PC-9 (cell line): ENCODE measurements around the gene SRMS. TPM values are rescaled to one million over a fixed set of nuclear protein-coding genes. Genes with fewer than 3 reads are reported as not detected.

Experiments used
- BruUV-seq: library from RNA; stranded (reverse); fragments of 400-500 nt; replicated peaks from 2 replicates; lab custom pipeline; 2021; lab: Mats Ljungman, UMichigan
- CTCF ChIA-PET: fragments of 300-600 bp; sonication (Branson Sonifier 250); formaldehyde crosslinking; loops from one replicate; lab custom pipeline; 2022; ENCODE audit warnings: antibody characterized with exemption; lab: Charles Lee
- POLR2A ChIA-PET: fragments of 300-600 bp; sonication (Branson Sonifier 250); formaldehyde crosslinking; loops from one replicate; lab custom pipeline; 2022; ENCODE audit warnings: antibody characterized with exemption; ENCODE audit not compliant: unreplicated experiment; lab: Charles Lee
- DNase-seq, 2 experiments: peaks; one replicate each; pipeline versions ENCODE4 v3.0.0 to v3.0.0-alpha.2; 2015 to 2022; ENCODE audit warnings: mixed read lengths in 1 of 2
- H2AFZ ChIP-seq: fragments of 200-600 bp; sonication (generic); 2 replicates; pipeline ENCODE4 v1.8.1; 2017; ENCODE audit warnings: antibody characterized with exemption
- H3F3A ChIP-seq: fragments of 200-600 bp; sonication (generic); 2 replicates; pipeline ENCODE4 v1.8.1; 2017; ENCODE audit warnings: antibody characterized with exemption, mild to moderate bottlenecking, low read depth; ENCODE audit not compliant: insufficient read depth
- H3K27ac ChIP-seq: fragments of 200-600 bp; sonication (generic); 2 replicates; pipeline ENCODE4 v1.6.1; 2016; ENCODE audit warnings: mixed run types
- H3K27me3 ChIP-seq: fragments of 200-600 bp; sonication (generic); 2 replicates; pipeline ENCODE4 v1.6.1; 2016; ENCODE audit warnings: low read depth, mixed run types; ENCODE audit not compliant: insufficient read depth
- H3K36me3 ChIP-seq: fragments of 200-600 bp; sonication (generic); 2 replicates; pipeline ENCODE4 v1.6.1; 2016; ENCODE audit warnings: low read depth, mixed run types
- H3K4me1 ChIP-seq: fragments of 200-600 bp; sonication (generic); replicated peaks from 2 replicates; pipeline ENCODE4 v1.6.1; 2016; ENCODE audit warnings: mixed run types; ENCODE audit not compliant: insufficient read depth
- H3K4me2 ChIP-seq: fragments of 200-600 bp; sonication (generic); 2 replicates; pipeline ENCODE4 v1.6.1; 2017; ENCODE audit warnings: mixed run types
- H3K4me3 ChIP-seq: fragments of 200-600 bp; sonication (generic); 2 replicates; pipeline ENCODE4 v1.6.1; 2016; ENCODE audit warnings: mixed run types
- H3K79me2 ChIP-seq: fragments of 200-600 bp; sonication (generic); 2 replicates; pipeline ENCODE4 v1.6.1; 2017; ENCODE audit warnings: low read depth, mixed run types
- H3K9me2 ChIP-seq: fragments of 200-600 bp; sonication (generic); 2 replicates; pipeline ENCODE4 v1.8.1; 2017; ENCODE audit warnings: mild to moderate bottlenecking; ENCODE audit not compliant: insufficient read depth
- H3K9me3 ChIP-seq: fragments of 200-600 bp; sonication (generic); 2 replicates; pipeline ENCODE4 v1.8.1; 2016; ENCODE audit warnings: low read depth; ENCODE audit not compliant: insufficient read depth
- H4K20me1 ChIP-seq: fragments of 200-600 bp; sonication (generic); 2 replicates; pipeline ENCODE4 v1.8.1; 2017; ENCODE audit not compliant: insufficient read depth
- EZH2 ChIP-seq: fragments of 200-600 bp; sonication (generic); IDR thresholded peaks from 2 replicates; pipeline ENCODE4 v1.8.0; 2017; ENCODE audit warnings: antibody characterized with exemption, low read depth
- intact Hi-C: fragments of 100-400 bp; cut with micrococcal nuclease; formaldehyde crosslinking; loops from one replicate; pipeline ENCODE4 v1.10.0; 2022; ENCODE audit not compliant: unreplicated experiment
- total RNA-seq: library from RNA; stranded (reverse); gene quantifications from 2 replicates; pipeline ENCODE4 v1.2.3, GENCODE V29; 2021
- TF ChIP-seq, protein P1 (sequence below): fragments of 200-600 bp; sonication (generic); conservative IDR thresholded peaks from 2 replicates; pipeline ENCODE4 v1.6.1; 2017; ENCODE audit warnings: mixed run types, antibody characterized with exemption, mild to moderate bottlenecking, moderate library complexity

The SRMS gene
- total RNA-seq, 1 experiment from 2014 or later = 1.2 TPM

DNA sequence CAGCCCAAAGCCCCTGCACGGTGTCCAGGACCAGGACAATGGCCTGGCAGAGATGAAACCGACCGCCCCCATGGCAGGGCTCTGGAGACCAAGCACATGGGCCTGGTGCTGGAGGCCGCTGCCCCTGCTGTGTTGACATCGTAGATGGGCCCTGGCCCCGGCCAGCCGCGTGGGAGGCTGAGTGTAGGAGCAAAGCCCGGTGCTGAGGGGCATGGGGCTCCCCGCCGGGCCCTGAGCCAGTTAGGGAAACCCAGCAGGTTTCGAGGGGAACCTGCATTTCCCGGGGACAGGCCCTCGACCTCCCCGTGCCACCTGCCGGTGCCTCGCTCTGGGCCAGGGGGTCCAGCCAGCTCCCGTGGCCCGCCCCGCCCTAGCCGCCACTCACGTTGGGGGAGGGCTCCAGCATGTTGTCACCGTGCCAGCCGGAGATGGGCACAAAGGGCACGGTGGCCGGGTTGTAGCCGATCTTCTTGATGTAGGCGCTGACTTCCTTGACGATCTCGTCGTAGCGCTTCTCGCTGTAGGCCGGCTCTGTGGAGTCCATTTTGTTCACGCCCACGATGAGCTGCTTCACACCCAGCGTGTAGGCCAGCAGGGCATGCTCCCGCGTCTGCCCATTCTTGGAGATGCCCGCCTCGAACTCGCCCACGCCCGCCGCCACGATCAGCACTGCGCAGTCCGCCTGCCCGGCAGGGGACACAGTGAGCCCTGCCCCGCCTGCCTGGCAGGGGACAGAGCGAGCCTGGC, 53.0 kb downstream of the SRMS start:
- Histone ChIP-seq H3K27me3 (peaks cover 17% of the 10 kb centered on the region), H4K20me1 (peaks cover 3% of the 10 kb centered on the region; the same call in 1 of the 2 replicates), H3K4me1 (no peaks in the 10 kb centered on the region), H3F3A (peaks cover 4% of the 10 kb centered on the region; the same call in 1 of the 2 replicates), H2AFZ (no peak overlapping the region), H3K9me3 (no peaks in the 10 kb centered on the region), H3K4me3 (no peak overlapping the region), H3K4me2 (no peak overlapping the region), H3K79me2 (no peaks in the 10 kb centered on the region), H3K36me3 (no peaks in the 10 kb centered on the region), H3K27ac (no peak overlapping the region), H3K9me2 (no peaks in the 10 kb centered on the region)
- TF ChIP-seq EZH2 = no peak
- TF ChIP-seq, protein P1, sequence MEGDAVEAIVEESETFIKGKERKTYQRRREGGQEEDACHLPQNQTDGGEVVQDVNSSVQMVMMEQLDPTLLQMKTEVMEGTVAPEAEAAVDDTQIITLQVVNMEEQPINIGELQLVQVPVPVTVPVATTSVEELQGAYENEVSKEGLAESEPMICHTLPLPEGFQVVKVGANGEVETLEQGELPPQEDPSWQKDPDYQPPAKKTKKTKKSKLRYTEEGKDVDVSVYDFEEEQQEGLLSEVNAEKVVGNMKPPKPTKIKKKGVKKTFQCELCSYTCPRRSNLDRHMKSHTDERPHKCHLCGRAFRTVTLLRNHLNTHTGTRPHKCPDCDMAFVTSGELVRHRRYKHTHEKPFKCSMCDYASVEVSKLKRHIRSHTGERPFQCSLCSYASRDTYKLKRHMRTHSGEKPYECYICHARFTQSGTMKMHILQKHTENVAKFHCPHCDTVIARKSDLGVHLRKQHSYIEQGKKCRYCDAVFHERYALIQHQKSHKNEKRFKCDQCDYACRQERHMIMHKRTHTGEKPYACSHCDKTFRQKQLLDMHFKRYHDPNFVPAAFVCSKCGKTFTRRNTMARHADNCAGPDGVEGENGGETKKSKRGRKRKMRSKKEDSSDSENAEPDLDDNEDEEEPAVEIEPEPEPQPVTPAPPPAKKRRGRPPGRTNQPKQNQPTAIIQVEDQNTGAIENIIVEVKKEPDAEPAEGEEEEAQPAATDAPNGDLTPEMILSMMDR = no peak
- BruUV-seq = no TSS peak
- intact Hi-C loops = loop anchor here (10.0 kb wide), 1 partner anchor 50 kb away; no protein-coding TSS in a partner anchor
- no peak for DNase-seq
- POLR2A ChIA-PET = interaction anchor here (0.5 to 0.7 kb wide), 2 partner anchors 29 to 150 kb away, joined by 3 read pairs; no protein-coding TSS in a partner anchor
- CTCF ChIA-PET = no interaction called here

DNA sequence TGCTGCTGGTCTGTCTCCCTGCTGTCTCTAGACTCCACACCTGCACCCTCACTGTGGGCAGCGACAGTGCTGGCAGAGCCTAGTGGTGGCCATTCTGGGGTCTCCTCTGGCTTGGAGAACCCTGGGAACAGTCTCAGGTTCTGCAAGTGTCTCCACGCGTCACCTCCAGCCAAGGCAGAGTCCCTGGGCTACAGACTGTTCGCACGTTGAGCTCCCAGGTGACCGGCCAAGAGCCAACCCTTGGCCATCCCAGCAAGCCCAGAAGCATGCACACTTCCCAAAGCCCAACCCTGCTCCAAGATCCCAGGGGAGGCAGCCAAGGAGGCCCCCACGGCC, 53.5 kb downstream of the SRMS start:
- CTCF ChIA-PET = no interaction called here
- POLR2A ChIA-PET = interaction anchor here (0.7 kb wide), 1 partner anchor 29 kb away, joined by 3 read pairs; no protein-coding TSS in a partner anchor
- H3F3A ChIP-seq = peaks cover 4% of the 10 kb centered on the region; the same call in 1 of the 2 replicates
- no peaks in the 10 kb centered on the region for H3K4me1 ChIP-seq
- BruUV-seq = no TSS peak
- H3K27me3 ChIP-seq = peaks cover 13% of the 10 kb centered on the region; the same call in 1 of the 2 replicates
- no peaks in the 10 kb centered on the region for H3K9me2 ChIP-seq
- intact Hi-C loops = loop anchor here (10.0 kb wide), 1 partner anchor 49 kb away; no protein-coding TSS in a partner anchor
- no peak overlapping the region for H2AFZ ChIP-seq
- H4K20me1 ChIP-seq = peaks cover 3% of the 10 kb centered on the region; the same call in 1 of the 2 replicates
- TF ChIP-seq, protein P1 = no peak
- TF ChIP-seq EZH2 = no peak
- no peak overlapping the region for H3K27ac ChIP-seq
- no peak overlapping the region for H3K4me2 ChIP-seq
- DNase-seq = no peak
- no peak overlapping the region for H3K4me3 ChIP-seq
- H3K9me3 ChIP-seq = no peaks in the 10 kb centered on the region
- no peaks in the 10 kb centered on the region for H3K79me2 ChIP-seq
- H3K36me3 ChIP-seq = no peaks in the 10 kb centered on the region

DNA sequence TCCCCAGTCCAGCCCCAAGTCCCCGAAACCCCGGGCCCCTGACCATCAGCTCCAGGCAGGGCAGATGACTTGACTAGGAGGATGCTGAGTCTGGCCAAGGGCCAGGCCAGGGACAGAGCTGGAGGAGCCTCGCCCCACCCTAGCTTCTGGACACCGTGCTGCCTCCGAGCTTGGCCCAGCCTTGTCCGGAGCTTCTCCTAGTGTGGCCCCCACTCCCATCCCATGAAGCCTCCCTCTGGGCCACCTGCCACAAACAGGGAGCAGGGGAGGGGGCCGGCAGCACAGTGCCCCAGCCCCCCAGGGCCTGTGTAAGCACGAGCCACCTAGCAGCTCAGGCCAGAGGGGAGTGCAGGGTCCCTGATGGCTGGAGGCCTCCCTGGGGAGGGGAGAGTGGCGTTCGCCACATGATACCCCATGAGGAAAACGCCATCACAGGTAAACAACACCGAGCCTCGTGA, 54.0 kb downstream of the SRMS start:
- no TSS peak for BruUV-seq
- no peaks in the 10 kb centered on the region for H3K9me2 ChIP-seq
- intact Hi-C loops = loop anchor here (10.0 kb wide), 1 partner anchor 49 kb away; no protein-coding TSS in a partner anchor
- H3K79me2 ChIP-seq = no peaks in the 10 kb centered on the region
- H3K27me3 ChIP-seq = peaks cover 11% of the 10 kb centered on the region; the same call in 1 of the 2 replicates
- TF ChIP-seq, protein P1 = no peak
- no peak for TF ChIP-seq EZH2
- ChIA-PET CTCF (no interaction called here), POLR2A (interaction anchor here (0.7 kb wide), 1 partner anchor 28 kb away, joined by 3 read pairs; no protein-coding TSS in a partner anchor)
- H3K36me3 ChIP-seq = no peaks in the 10 kb centered on the region
- no peak overlapping the region for H3K4me2 ChIP-seq
- no peaks in the 10 kb centered on the region for H3K4me1 ChIP-seq
- no peak overlapping the region for H2AFZ ChIP-seq
- H4K20me1 ChIP-seq = peaks cover 3% of the 10 kb centered on the region; the same call in 1 of the 2 replicates
- H3F3A ChIP-seq = peaks cover 4% of the 10 kb centered on the region; the same call in 1 of the 2 replicates
- DNase-seq = no peak
- no peaks in the 10 kb centered on the region for H3K9me3 ChIP-seq
- no peak overlapping the region for H3K4me3 ChIP-seq
- no peak overlapping the region for H3K27ac ChIP-seq
